DOHH2 (cell line): ENCODE measurements around the gene HDAC4.

Source experiments
- H3F3A ChIP-seq: fragments of 200-600 bp; sonication (generic), shearing (Covaris generic); 2 replicates; pipeline ENCODE4 v1.6.0; 2016; ENCODE audit warnings: antibody characterized with exemption, mild to moderate bottlenecking; ENCODE audit not compliant: control insufficient read depth, insufficient read depth
- H3K27ac ChIP-seq: fragments of 200-600 bp; sonication (generic); 2 replicates; pipeline ENCODE4 v1.5.1; 2014; ENCODE audit warnings: low read depth, mild to moderate bottlenecking, low read length, moderate library complexity
- H3K27me3 ChIP-seq: fragments of 200-600 bp; sonication (generic); 2 replicates; pipeline ENCODE4 v1.6.1; 2014; ENCODE audit warnings: mild to moderate bottlenecking, low read length, mixed read lengths; ENCODE audit not compliant: control insufficient read depth
- H3K36me3 ChIP-seq: fragments of 200-600 bp; sonication (generic); 2 replicates; pipeline ENCODE4 v1.6.1; 2014; ENCODE audit warnings: mild to moderate bottlenecking, low read length, moderate library complexity, mixed read lengths; ENCODE audit not compliant: control insufficient read depth
- H3K4me1 ChIP-seq: fragments of 200-600 bp; sonication (generic); 2 replicates; pipeline ENCODE4 v1.6.1; 2014; ENCODE audit warnings: mild to moderate bottlenecking, low read length, mixed read lengths; ENCODE audit not compliant: control insufficient read depth
- H3K4me2 ChIP-seq: fragments of 200-600 bp; sonication (generic); 2 replicates; pipeline ENCODE4 v1.6.0; 2014; ENCODE audit warnings: mild to moderate bottlenecking, low read length, moderate library complexity
- H3K4me3 ChIP-seq: fragments of 200-600 bp; sonication (generic); 2 replicates; pipeline ENCODE4 v1.5.1; 2014; ENCODE audit warnings: mild to moderate bottlenecking, low read length, mixed read lengths
- H3K79me2 ChIP-seq: fragments of 200-600 bp; sonication (generic); 2 replicates; pipeline ENCODE4 v1.6.1; 2014; ENCODE audit warnings: mild to moderate bottlenecking, low read length, mixed read lengths; ENCODE audit not compliant: control insufficient read depth
- H3K9me2 ChIP-seq: fragments of 200-600 bp; sonication (generic); replicated peaks from 2 replicates; pipeline ENCODE4 v1.6.1; 2014; ENCODE audit warnings: mild to moderate bottlenecking, low read length, mixed read lengths; ENCODE audit not compliant: control insufficient read depth
- H3K9me3 ChIP-seq: fragments of 200-600 bp; sonication (generic); 2 replicates; pipeline ENCODE4 v1.6.1; 2014; ENCODE audit warnings: antibody characterized with exemption, low read length, mixed read lengths; ENCODE audit not compliant: control insufficient read depth, insufficient read depth
- H4K20me1 ChIP-seq: fragments of 200-600 bp; sonication (generic); 2 replicates; pipeline ENCODE4 v1.6.0; 2014; ENCODE audit warnings: low read depth, mild to moderate bottlenecking, antibody characterized with exemption, low read length, moderate library complexity; ENCODE audit not compliant: control insufficient read depth, insufficient read depth
- CTCF ChIP-seq: fragments of 200-600 bp; sonication (generic); IDR thresholded peaks from one replicate; pipeline ENCODE4 v1.5.1; 2014; ENCODE audit warnings: antibody characterized with exemption, mild to moderate bottlenecking, low read depth, low read length; ENCODE audit not compliant: poor library complexity, severe bottlenecking
- EZH2phosphoT487 ChIP-seq: fragments of 200-600 bp; sonication (generic); IDR thresholded peaks from 2 replicates; pipeline ENCODE4 v1.6.1; 2017; ENCODE audit warnings: borderline replicate concordance, mild to moderate bottlenecking, antibody characterized with exemption, low read length, moderate library complexity, mixed read lengths

HDAC4 gene

DNA sequence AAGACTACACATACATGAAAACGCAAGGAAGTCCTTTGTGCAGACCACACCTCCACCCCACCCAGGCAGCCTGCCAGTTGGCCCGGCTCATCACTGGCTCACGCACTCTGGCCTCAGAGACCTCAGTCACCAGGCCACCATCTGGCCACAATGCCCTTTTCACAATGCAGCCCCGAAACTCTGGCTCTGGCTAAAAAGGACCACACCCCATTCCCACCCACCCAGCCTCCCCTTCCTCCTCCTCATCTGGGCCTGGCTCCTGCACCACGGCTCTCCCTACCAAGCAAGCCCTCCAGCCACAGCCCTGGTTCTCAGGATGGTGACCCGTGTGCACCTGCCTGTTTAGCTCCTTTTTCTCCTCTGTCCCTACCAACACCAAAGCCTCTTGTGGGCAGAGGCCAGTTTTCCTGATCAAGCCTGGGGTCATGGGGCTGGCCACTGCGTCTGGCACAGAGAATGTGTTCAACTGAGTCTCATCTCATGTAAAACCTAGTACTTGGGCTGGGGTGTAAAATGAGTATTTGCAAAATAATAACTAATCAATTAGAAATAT lies 7.4 kb downstream of the HDAC4 start:
- no peak overlapping the region for H3K4me3 ChIP-seq
- peaks cover 3% of the 10 kb centered on the region; the same call in 1 of the 2 replicates for H3K9me3 ChIP-seq
- no peak for TF ChIP-seq CTCF
- no peak for TF ChIP-seq EZH2phosphoT487
- no peaks in the 10 kb centered on the region for H3K9me2 ChIP-seq
- H3F3A ChIP-seq = no peaks in the 10 kb centered on the region
- H4K20me1 ChIP-seq = peaks cover 14% of the 10 kb centered on the region; the same call in 1 of the 2 replicates
- H3K79me2 ChIP-seq = peaks cover 31% of the 10 kb centered on the region
- H3K36me3 ChIP-seq = no peaks in the 10 kb centered on the region
- H3K27me3 ChIP-seq = no peaks in the 10 kb centered on the region
- H3K4me1 ChIP-seq = no peaks in the 10 kb centered on the region
- H3K27ac ChIP-seq = no peak overlapping the region
- H3K4me2 ChIP-seq = no peak overlapping the region

- Histone ChIP-seq H3K9me2 (no peaks in the 10 kb centered on the region), H3K9me3 (peaks cover 3% of the 10 kb centered on the region; the same call in 1 of the 2 replicates), H3K4me1 (no peaks in the 10 kb centered on the region), H3F3A (no peaks in the 10 kb centered on the region), H3K4me3 (no peak overlapping the region), H3K4me2 (no peak overlapping the region), H3K36me3 (no peaks in the 10 kb centered on the region), H4K20me1 (peaks cover 9% of the 10 kb centered on the region; the same call in 1 of the 2 replicates), H3K79me2 (peaks cover 27% of the 10 kb centered on the region), H3K27me3 (no peaks in the 10 kb centered on the region), H3K27ac (no peak overlapping the region)
- TF ChIP-seq EZH2phosphoT487 (no peak), CTCF (no peak)
These were observed 8.0 kb downstream of the HDAC4 start for GRCh38 chr2:239392688-239393387.

DNA sequence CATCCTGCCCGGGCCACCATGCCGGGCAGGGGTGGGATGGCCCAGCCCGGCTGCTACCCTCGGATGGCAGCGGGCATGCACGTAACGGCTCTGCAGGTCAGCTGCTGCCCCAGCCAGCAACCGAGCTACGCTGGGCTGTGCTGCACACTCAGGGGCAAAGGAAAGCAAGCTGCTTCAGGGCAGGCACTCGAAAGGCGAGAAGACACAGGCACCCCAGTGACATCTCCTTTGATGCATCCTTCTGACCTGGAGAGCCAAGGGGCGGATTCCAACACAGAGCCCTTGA lies 8.8 kb downstream of the HDAC4 start:
- Histone ChIP-seq H3K36me3 (no peaks in the 10 kb centered on the region), H3F3A (no peaks in the 10 kb centered on the region), H3K4me1 (no peaks in the 10 kb centered on the region), H3K27me3 (no peaks in the 10 kb centered on the region), H3K4me2 (no peak overlapping the region), H3K27ac (no peak overlapping the region), H3K9me3 (peaks cover 3% of the 10 kb centered on the region; the same call in 1 of the 2 replicates), H4K20me1 (peaks cover 4% of the 10 kb centered on the region; the same call in 1 of the 2 replicates), H3K9me2 (no peaks in the 10 kb centered on the region), H3K4me3 (no peak overlapping the region), H3K79me2 (peaks cover 18% of the 10 kb centered on the region)
- TF ChIP-seq EZH2phosphoT487 = no peak
- no peak for TF ChIP-seq CTCF
